CD14-positive monocyte (primary cell): ENCODE results near the gene RNU6-8. TPM values are rescaled to one million over a fixed set of nuclear protein-coding genes. Genes with fewer than 3 reads are reported as not detected.

Experiments used
- DNase-seq, 3 donors: peaks; one replicate each; pipeline ENCODE4 v3.0.0-alpha.2; 2011 to 2022
- H2AFZ ChIP-seq: 2 replicates; pipeline ENCODE4 v1.6.0; 2012; ENCODE audit warnings: mild to moderate bottlenecking, low read depth, low read length, inconsistent platforms; ENCODE audit not compliant: insufficient read depth, poor library complexity, severe bottlenecking
- H3K27ac ChIP-seq, 2 donors: 1 replicate in 1 of 2; 2 replicates in 1 of 2; pipeline ENCODE4 v1.5.1; 2012 to 2013; ENCODE audit warnings: low read length in 2 of 2, control low read depth in 1 of 2, inconsistent platforms in 1 of 2, low read depth in 1 of 2, mild to moderate bottlenecking in 1 of 2
- H3K27me3 ChIP-seq, 2 donors: one replicate each; pipeline versions ENCODE4 v1.6.0 to v1.6.1; 2011 to 2013; ENCODE audit warnings: low read length in 2 of 2; ENCODE audit not compliant: control insufficient read depth in 2 of 2, insufficient read depth in 2 of 2
- H3K36me3 ChIP-seq, 2 donors: replicated peaks in 1 of 2; 1 replicate in 1 of 2; 2 replicates in 1 of 2; pipeline versions ENCODE4 v1.5.1 to v1.6.1; 2012 to 2013; ENCODE audit warnings: low read length in 2 of 2, control low read depth in 1 of 2, inconsistent platforms in 1 of 2, mild to moderate bottlenecking in 1 of 2; ENCODE audit not compliant: insufficient read depth in 2 of 2, control insufficient read depth in 1 of 2
- H3K4me1 ChIP-seq, 2 donors: 1 replicate in 1 of 2; 2 replicates in 1 of 2; pipeline versions ENCODE4 v1.5.1 to v1.6.1; 2012 to 2013; ENCODE audit warnings: low read length in 2 of 2, control low read depth in 1 of 2, inconsistent platforms in 1 of 2, mild to moderate bottlenecking in 1 of 2, moderate library complexity in 1 of 2; ENCODE audit not compliant: insufficient read depth in 2 of 2, control insufficient read depth in 1 of 2
- H3K4me2 ChIP-seq: replicated peaks from 2 replicates; pipeline ENCODE3; 2012; ENCODE audit warnings: low read length, moderate library complexity, mild to moderate bottlenecking; ENCODE audit not compliant: poor library complexity, severe bottlenecking; ENCODE audit errors: extremely low read depth
- H3K4me3 ChIP-seq, 3 experiments: fragments of 200-600 bp in 1 of 3; sonication (generic) in 1 of 3; replicated peaks in 1 of 3; 1 replicate in 2 of 3; 2 replicates in 1 of 3; pipeline ENCODE4 v1.5.1; 2011 to 2013; ENCODE audit warnings: low read length in 3 of 3, mild to moderate bottlenecking in 3 of 3, control low read depth in 2 of 3, low read depth in 2 of 3, inconsistent platforms in 1 of 3, moderate library complexity in 1 of 3
- H3K79me2 ChIP-seq: 2 replicates; pipeline ENCODE4 v1.6.0; 2012; ENCODE audit warnings: mild to moderate bottlenecking, control low read depth, inconsistent platforms, low read length, moderate library complexity; ENCODE audit not compliant: insufficient read depth
- H3K9ac ChIP-seq: 2 replicates; pipeline ENCODE4 v1.6.0; 2017; ENCODE audit warnings: low read length, mild to moderate bottlenecking; ENCODE audit not compliant: insufficient read depth, poor library complexity, severe bottlenecking
- H3K9me3 ChIP-seq, 2 donors: replicated peaks in 1 of 2; 1 replicate in 1 of 2; 2 replicates in 1 of 2; pipeline versions ENCODE4 v1.5.1 to v1.6.1; 2012 to 2013; ENCODE audit warnings: low read length in 2 of 2, control low read depth in 1 of 2; ENCODE audit not compliant: control insufficient read depth in 1 of 2, insufficient read depth in 1 of 2
- H4K20me1 ChIP-seq: 2 replicates; pipeline ENCODE4 v1.6.0; 2012; ENCODE audit warnings: mild to moderate bottlenecking, low read length, control low read depth, moderate library complexity; ENCODE audit not compliant: insufficient read depth
- H3K27ac Mint-ChIP-seq, 7 donors: one replicate each; pipeline ENCODE4 v1.8.0; 2020; ENCODE audit warnings: mild to moderate bottlenecking in 7 of 7, mixed read lengths in 7 of 7, moderate library complexity in 6 of 7, inconsistent platforms in 2 of 7
- H3K27me3 Mint-ChIP-seq, 3 donors: one replicate each; pipeline ENCODE4 v1.8.0; 2021 to 2022; ENCODE audit warnings: low read depth in 3 of 3, mild to moderate bottlenecking in 3 of 3, mixed read lengths in 3 of 3, moderate library complexity in 3 of 3, inconsistent platforms in 1 of 3
- H3K36me3 Mint-ChIP-seq, 2 donors: one replicate each; pipeline ENCODE4 v1.8.0; 2020; ENCODE audit warnings: mixed read lengths in 2 of 2, inconsistent platforms in 1 of 2, mild to moderate bottlenecking in 1 of 2
- H3K4me1 Mint-ChIP-seq: one replicate; pipeline ENCODE4 v1.8.0; 2020; ENCODE audit warnings: mild to moderate bottlenecking, mixed read lengths
- H3K4me3 Mint-ChIP-seq, 2 donors: one replicate each; pipeline ENCODE4 v1.8.0; 2020; ENCODE audit warnings: mild to moderate bottlenecking in 2 of 2, mixed read lengths in 2 of 2, moderate library complexity in 1 of 2
- H3K9me3 Mint-ChIP-seq, 7 donors: one replicate each; pipeline ENCODE4 v1.8.0; 2020 to 2022; ENCODE audit warnings: mixed read lengths in 7 of 7, mild to moderate bottlenecking in 6 of 7, moderate library complexity in 6 of 7, inconsistent platforms in 2 of 7
- WGBS: methylation state at CpG from one replicate; pipeline ENCODE4 v1.1.5; 2013; ENCODE audit warnings: missing lambda C conversion rate; ENCODE audit not compliant: insufficient coverage; 5-methylcytosine and 5-hydroxymethylcytosine counted together
- intact Hi-C, 2 donors: fragments of 100-400 bp; cut with micrococcal nuclease; formaldehyde crosslinking; loops; one replicate each; pipeline versions ENCODE4 v1.15.0 to v1.15.1; 2023
- polyA plus RNA-seq, 3 donors: library from polyadenylated mRNA; depleted of rRNA in 1 of 3; unstranded in 2 of 3; stranded (reverse) in 1 of 3; fragments of 300-500 nt in 2 of 3; fragments of >200 nt in 1 of 3; fragmentation: Illumina TruSeq in 2 of 3; gene quantifications; 1 replicate in 2 of 3; 2 replicates in 1 of 3; pipeline ENCODE4 v1.2.3, GENCODE V29; 2012 to 2021
- TF ChIP-seq, protein P1 (sequence below): fragments of 200-600 bp; IDR thresholded peaks from one replicate; pipeline ENCODE4 v1.8.0; 2022; ENCODE audit warnings: antibody characterized with exemption, mild to moderate bottlenecking

The RNU6-8 gene
- polyA plus RNA-seq, 3 donors: not detected

DNA sequence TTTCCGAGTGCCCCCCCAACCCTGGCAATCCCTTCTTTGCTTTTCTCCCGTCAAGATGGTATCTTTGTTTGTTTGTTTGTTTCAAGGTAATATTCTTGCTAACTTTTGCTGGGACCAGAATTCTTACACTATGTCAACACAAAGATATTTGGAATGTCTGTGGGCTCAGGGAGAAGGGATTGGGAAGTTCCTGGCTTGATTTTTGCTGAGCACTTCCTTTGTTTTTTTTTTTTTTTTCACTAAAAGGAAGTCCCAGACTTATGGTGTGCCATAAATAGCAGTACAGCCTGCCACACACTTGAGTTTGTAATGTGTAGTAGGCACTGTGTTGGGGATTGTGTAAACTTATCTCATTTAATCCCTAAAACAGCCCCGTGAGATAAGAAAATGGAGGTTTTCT lies 12.4 kb downstream of the RNU6-8 start:
- TF ChIP-seq, protein P1, sequence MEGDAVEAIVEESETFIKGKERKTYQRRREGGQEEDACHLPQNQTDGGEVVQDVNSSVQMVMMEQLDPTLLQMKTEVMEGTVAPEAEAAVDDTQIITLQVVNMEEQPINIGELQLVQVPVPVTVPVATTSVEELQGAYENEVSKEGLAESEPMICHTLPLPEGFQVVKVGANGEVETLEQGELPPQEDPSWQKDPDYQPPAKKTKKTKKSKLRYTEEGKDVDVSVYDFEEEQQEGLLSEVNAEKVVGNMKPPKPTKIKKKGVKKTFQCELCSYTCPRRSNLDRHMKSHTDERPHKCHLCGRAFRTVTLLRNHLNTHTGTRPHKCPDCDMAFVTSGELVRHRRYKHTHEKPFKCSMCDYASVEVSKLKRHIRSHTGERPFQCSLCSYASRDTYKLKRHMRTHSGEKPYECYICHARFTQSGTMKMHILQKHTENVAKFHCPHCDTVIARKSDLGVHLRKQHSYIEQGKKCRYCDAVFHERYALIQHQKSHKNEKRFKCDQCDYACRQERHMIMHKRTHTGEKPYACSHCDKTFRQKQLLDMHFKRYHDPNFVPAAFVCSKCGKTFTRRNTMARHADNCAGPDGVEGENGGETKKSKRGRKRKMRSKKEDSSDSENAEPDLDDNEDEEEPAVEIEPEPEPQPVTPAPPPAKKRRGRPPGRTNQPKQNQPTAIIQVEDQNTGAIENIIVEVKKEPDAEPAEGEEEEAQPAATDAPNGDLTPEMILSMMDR: no peak
- no CpG with 5 or more reads among the region's 3 CpGs for WGBS
- DNase-seq: no peak

DNA sequence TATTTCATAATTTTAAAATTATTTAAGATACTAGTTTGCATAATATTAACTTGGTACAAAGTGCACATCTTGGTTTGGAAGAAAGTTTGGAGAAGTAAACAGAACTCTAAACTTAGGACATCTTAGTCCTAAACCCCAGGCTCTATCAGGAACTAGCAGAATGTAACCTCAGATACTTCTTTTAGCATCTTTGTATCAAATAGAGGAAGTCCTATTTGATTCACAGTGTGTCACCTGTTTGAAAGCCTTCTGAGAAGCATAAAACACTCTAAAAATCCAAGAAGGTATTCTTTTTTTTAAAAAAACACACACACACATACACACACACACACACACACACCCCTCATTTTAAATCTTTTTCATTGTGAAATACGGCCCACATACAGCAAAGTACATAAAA lies 13.3 kb downstream of the RNU6-8 start:
- H4K20me1 ChIP-seq: no peaks in the 10 kb centered on the region
- 60% methylated on average over 1 of the region's 1 CpG for WGBS
- H3K4me1 ChIP-seq: no peaks in the 10 kb centered on the region
- H3K9ac ChIP-seq: no peak overlapping the region
- intact Hi-C loops: no loop called here
- no peaks in the 10 kb centered on the region for H3K27me3 ChIP-seq
- TF ChIP-seq, protein P1: no peak
- H3K4me1 Mint-ChIP-seq: peaks cover 5% of the 10 kb centered on the region
- peaks cover 0 to 10% (median 4%) of the 10 kb centered on the region in 7 donors for H3K9me3 Mint-ChIP-seq
- H3K9me3 ChIP-seq: peaks cover 0 to 4% of the 10 kb centered on the region in 2 donors
- no peaks in the 10 kb centered on the region for H3K36me3 ChIP-seq
- no peaks in the 10 kb centered on the region for H3K79me2 ChIP-seq
- H3K4me2 ChIP-seq: no peak overlapping the region
- H3K27ac Mint-ChIP-seq: no peak overlapping the region
- H2AFZ ChIP-seq: no peak overlapping the region
- no peak overlapping the region for H3K4me3 Mint-ChIP-seq
- no peak overlapping the region for H3K4me3 ChIP-seq
- DNase-seq: no peak
- peaks cover 0 to 2% (median 0%) of the 10 kb centered on the region in 3 donors for H3K27me3 Mint-ChIP-seq
- H3K36me3 Mint-ChIP-seq: no peaks in the 10 kb centered on the region
- H3K27ac ChIP-seq: no peak overlapping the region

More for the DNA sequence above, 12.4 kb downstream of the RNU6-8 start:
- H3K27ac Mint-ChIP-seq: no peak overlapping the region
- intact Hi-C loops: no loop called here
- no peak overlapping the region for H3K27ac ChIP-seq
- H3K4me1 ChIP-seq: no peaks in the 10 kb centered on the region
- peaks cover 0 to 2% of the 10 kb centered on the region in 2 donors for H3K9me3 ChIP-seq
- no peak overlapping the region for H2AFZ ChIP-seq
- H3K9me3 Mint-ChIP-seq: peaks cover 0 to 2% (median 0%) of the 10 kb centered on the region in 7 donors
- H3K4me3 ChIP-seq: no peak overlapping the region
- no peaks in the 10 kb centered on the region for H3K36me3 ChIP-seq
- H3K4me2 ChIP-seq: no peak overlapping the region
- H3K4me3 Mint-ChIP-seq: no peak overlapping the region
- H3K4me1 Mint-ChIP-seq: peaks cover 6% of the 10 kb centered on the region
- H3K36me3 Mint-ChIP-seq: no peaks in the 10 kb centered on the region
- no peak overlapping the region for H3K9ac ChIP-seq
- H4K20me1 ChIP-seq: no peaks in the 10 kb centered on the region
- H3K27me3 Mint-ChIP-seq: peaks cover 0 to 2% (median 2%) of the 10 kb centered on the region in 3 donors
- H3K27me3 ChIP-seq: no peaks in the 10 kb centered on the region
- no peaks in the 10 kb centered on the region for H3K79me2 ChIP-seq
